Urothelium cell line (cell line): ENCODE results near the gene DLD.

Experiments
- DNase-seq: peaks from one replicate; pipeline ENCODE4 v3.0.0; 2011; ENCODE audit warnings: low spot score, mixed read lengths
- FAIRE-seq: peaks from 2 replicates; lab custom pipeline; 2011; peaks lifted over from hg19 to GRCh38; lab: Jason Lieb, UNC

The DLD gene

GRCh38 chr7:107961405-107961804 lies 70.4 kb downstream of the DLD start:
- FAIRE-seq = no peak
- DNase-seq = no peak

DNA sequence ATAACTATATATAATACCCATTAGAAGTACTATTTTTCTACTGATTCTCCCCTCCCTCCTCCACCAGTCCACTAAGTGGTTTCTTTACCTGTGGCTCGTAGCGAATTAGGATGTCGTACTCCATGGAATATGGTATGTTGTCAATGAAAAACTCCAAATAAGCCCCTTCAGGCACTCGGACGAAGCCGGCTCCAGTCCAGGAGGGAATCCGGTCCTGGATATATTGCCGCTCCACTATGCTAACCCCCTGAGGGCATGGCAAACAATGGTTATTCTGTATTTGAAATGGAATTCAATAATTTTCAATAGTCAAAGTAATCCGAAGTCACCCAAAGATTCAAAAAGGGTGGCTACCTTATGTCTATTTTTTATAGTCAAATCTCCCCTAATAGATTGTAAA lies 71.8 kb downstream of the DLD start:
- no peak for FAIRE-seq

GRCh38 chr7:107964510-107964909 lies 73.5 kb downstream of the DLD start:
- FAIRE-seq = no peak

More for the DNA sequence above, 71.8 kb downstream of the DLD start:
- no peak for DNase-seq

DNA sequence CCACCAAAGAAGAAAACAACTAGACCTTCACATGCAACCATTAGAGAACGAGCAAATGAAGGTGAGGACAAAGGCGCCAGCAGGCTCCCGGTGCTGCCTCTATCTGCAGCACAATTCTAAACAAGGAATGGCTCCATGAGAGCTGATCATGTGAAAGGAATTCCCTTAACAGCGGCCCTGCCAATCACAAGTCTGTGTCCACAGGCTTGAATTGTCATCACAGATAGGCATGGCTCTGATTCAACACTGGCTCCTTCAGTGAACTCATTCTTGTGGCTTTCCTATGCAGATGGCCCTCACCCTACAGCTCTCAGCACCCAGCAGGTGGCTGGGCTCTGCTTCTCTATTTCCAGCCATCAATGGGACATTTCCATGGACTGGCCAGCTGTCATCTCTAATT lies 75.7 kb downstream of the DLD start:
- DNase-seq (peak; percentile 69), FAIRE-seq (no peak)

More at GRCh38 chr7:107964510-107964909, 73.5 kb downstream of the DLD start:
- no peak for DNase-seq

DNA sequence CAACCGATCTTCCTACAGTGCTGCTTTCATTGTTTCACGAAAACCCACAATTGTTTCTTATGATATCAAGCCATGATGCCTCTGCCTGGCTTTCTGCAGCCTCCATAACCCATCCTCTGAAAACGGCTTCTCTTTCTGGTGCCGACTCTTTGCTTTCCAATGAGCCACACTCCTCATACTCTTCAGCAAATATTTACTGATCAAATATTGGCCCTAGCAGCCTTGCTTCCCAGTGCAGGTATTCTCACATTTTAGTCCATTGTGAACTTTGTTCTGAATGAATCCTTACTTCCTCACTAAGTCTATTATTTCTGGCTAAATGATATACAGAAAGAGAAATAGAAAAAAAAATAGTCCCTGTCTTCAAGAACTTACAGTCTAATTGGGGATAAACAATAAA lies 76.4 kb downstream of the DLD start:
- no peak for DNase-seq

DNA sequence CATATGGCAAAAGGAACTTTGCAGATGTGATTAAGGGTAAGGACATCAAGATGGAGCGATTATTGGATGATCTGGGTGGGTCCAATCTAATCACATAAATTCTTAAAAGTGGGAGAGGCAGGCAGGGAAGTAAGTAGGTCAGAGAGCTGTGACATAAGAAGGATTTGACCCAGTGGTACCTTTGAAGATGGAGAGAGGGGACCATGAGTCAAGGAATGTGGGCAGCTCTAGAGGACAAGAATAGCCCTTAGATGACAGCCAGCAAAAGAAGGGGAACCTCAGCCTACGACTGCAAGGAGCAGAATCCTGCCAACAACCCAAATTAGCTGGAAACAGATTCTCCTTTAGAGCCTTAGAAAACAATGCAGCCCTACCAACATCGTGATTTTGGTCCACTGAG lies 77.5 kb downstream of the DLD start:
- DNase-seq (no peak), FAIRE-seq (no peak)

More for the DNA sequence above, 76.4 kb downstream of the DLD start:
- FAIRE-seq = no peak

DNA sequence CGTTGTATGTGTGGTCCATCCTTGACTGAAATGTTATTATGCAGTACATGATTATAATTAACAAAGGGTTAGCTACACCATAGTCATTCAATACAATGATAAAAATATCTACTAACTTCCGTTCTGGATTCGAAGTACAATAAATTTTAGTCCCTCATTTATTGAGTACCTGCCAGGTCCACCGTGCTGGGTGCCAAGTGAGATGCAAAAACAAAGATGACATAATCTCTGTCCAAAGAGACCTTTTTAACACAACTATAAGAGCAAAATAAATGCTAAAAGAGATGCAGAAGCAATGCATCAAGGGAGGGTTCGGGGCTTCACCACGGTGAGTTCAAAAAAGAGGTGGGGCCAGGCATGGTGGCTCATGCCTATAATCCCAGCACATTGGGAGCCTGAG lies 78.9 kb downstream of the DLD start:
- no peak for FAIRE-seq
- no peak for DNase-seq
